Pancreas (tissue), 10 donors: ENCODE measurements around the gene SERPINB11. TPM values are rescaled to one million over a fixed set of nuclear protein-coding genes. Genes with fewer than 3 reads are reported as not detected.

ENCODE experiments used
- ATAC-seq, 4 donors: fragments of 200-7000 bp; cut with Tn5 transposase; one replicate each; pipeline versions ENCODE4 v1.8.0 to v1.9.1; 2020; ENCODE audit warnings: mild to moderate bottlenecking in 4 of 4, moderate library complexity in 4 of 4
- DNase-seq, 6 donors: peaks; one replicate each; pipeline ENCODE4 v3.0.0-alpha.2; 2020
- FAIRE-seq: peaks from 2 replicates; lab custom pipeline; 2012; peaks lifted over from hg19 to GRCh38; lab: Jason Lieb, UNC
- H3K27ac ChIP-seq, 4 donors: fragments of 200-600 bp; sonication (generic); 1 replicate in 3 of 4; 2 replicates in 1 of 4; pipeline versions ENCODE4 v1.5.0 to v1.8.0; 2020
- H3K27me3 ChIP-seq, 4 donors: fragments of 200-600 bp; one replicate each; pipeline ENCODE4 v1.8.0; 2021
- H3K36me3 ChIP-seq, 3 donors: fragments of 200-600 bp; sonication (generic) in 1 of 3; one replicate each; pipeline versions ENCODE4 v1.5.0 to v1.8.0; 2020 to 2021
- H3K4me1 ChIP-seq, 3 donors: fragments of 200-600 bp; one replicate each; pipeline ENCODE4 v1.8.0; 2021
- H3K4me3 ChIP-seq, 4 donors: fragments of 200-600 bp; sonication (generic) in 2 of 4; one replicate each; pipeline versions ENCODE4 v1.5.0 to v1.8.0; 2020 to 2021
- H3K9me3 ChIP-seq, 4 donors: fragments of 200-600 bp; one replicate each; pipeline ENCODE4 v1.8.0; 2021
- CTCF ChIP-seq, 4 donors: fragments of 200-600 bp; sonication (generic) in 3 of 4; IDR thresholded peaks; one replicate each; pipeline versions ENCODE4 v1.5.0 to v1.8.0; 2021; ENCODE audit warnings: antibody characterized with exemption in 4 of 4
- WGBS, 2 donors: extraction: QIAGEN DNeasy Blood & Tissue Kit; methylation state at CpG; one replicate each; pipeline ENCODE4 v1.1.7; 2013; 5-methylcytosine and 5-hydroxymethylcytosine counted together
- intact Hi-C, 3 donors: fragments of 100-400 bp; cut with DNase I; formaldehyde crosslinking; loops; one replicate each; pipeline versions ENCODE4 v1.11.1 to v1.14.2; 2022
- polyA plus RNA-seq, 2 donors: library from polyadenylated mRNA; stranded (reverse); fragments of 200-250 nt; gene quantifications; one replicate each; pipeline ENCODE4 v1.2.3, GENCODE V29; 2013
- total RNA-seq, 6 donors: library from RNA; stranded (reverse); fragmentation: NEBNext Ultra II Directional in 4 of 6; extraction: Animal tissue kit (Norgen Biotek cat#: 25700) in 4 of 6; gene quantifications; one replicate each; pipeline versions ENCODE4 v1.2.1 to v1.2.4, GENCODE V29; 2021 to 2023
- donor health status: healthy with polysubstance abuse.
- donor health status: DM: no; HTN: no; CAD: no; lungs with moderate emphysema.
- donor health status: DM: no; HTN: no; CAD: no.
- donor health status: control.
- donor health status: control.
- donor health status: Bipolar disorder and iron deficiency.
- donor health status: DM: yes; HTN: yes; CAD: no.
- donor health status: DM: no; HTN: no; CAD: no.
- donor health status: DM: no; HTN: no; CAD: no.
- donor health status: DM: yes; HTN: yes; CAD: no.

The SERPINB11 gene
- total and polyA plus RNA-seq, 8 donors = not detected

GRCh38 chr18:63747006-63747405 lies 44.2 kb downstream of the SERPINB11 start:
- no peaks in the 10 kb centered on the region for H3K27me3 ChIP-seq
- H3K4me1 ChIP-seq = no peaks in the 10 kb centered on the region
- DNase-seq (no peak), FAIRE-seq (no peak), ATAC-seq (no peak)
- H3K27ac ChIP-seq = no peak overlapping the region
- intact Hi-C loops = no loop called here
- 56% methylated on average over 2 of the region's 2 CpGs for WGBS, 2 donors
- no peak overlapping the region for H3K4me3 ChIP-seq
- TF ChIP-seq CTCF (IDR thresholded peaks at IDR 0.05) = no peak
- no peaks in the 10 kb centered on the region for H3K9me3 ChIP-seq
- no peaks in the 10 kb centered on the region for H3K36me3 ChIP-seq

- Histone ChIP-seq H3K27ac (no peak overlapping the region), H3K4me3 (no peak overlapping the region), H3K9me3 (no peaks in the 10 kb centered on the region), H3K27me3 (no peaks in the 10 kb centered on the region), H3K4me1 (no peaks in the 10 kb centered on the region), H3K36me3 (no peaks in the 10 kb centered on the region)
- no peak for TF ChIP-seq CTCF (IDR thresholded peaks at IDR 0.05)
- ATAC-seq = no peak
- WGBS, 2 donors = 43 to 56% methylated on average over 1 of the region's 1 CpG
- intact Hi-C loops = no loop called here
- no peak for DNase-seq
- FAIRE-seq = no peak
Measured at GRCh38 chr18:63749489-63749888, 46.7 kb downstream of the SERPINB11 start.

- no peaks in the 10 kb centered on the region for H3K36me3 ChIP-seq
- DNase-seq (no peak), FAIRE-seq (no peak), ATAC-seq (no peak)
- intact Hi-C loops = no loop called here
- H3K27me3 ChIP-seq = no peaks in the 10 kb centered on the region
- H3K9me3 ChIP-seq = no peaks in the 10 kb centered on the region
- WGBS, 2 donors = 58 to 76% methylated on average over 2 of the region's 2 CpGs
- H3K27ac ChIP-seq = no peak overlapping the region
- no peaks in the 10 kb centered on the region for H3K4me1 ChIP-seq
- no peak overlapping the region for H3K4me3 ChIP-seq
- no peak for TF ChIP-seq CTCF (IDR thresholded peaks at IDR 0.05)
Measured at GRCh38 chr18:63752636-63753035, 49.9 kb downstream of the SERPINB11 start.

GRCh38 chr18:63753676-63754075 lies 50.9 kb downstream of the SERPINB11 start:
- no peak for ATAC-seq

GRCh38 chr18:63757541-63757940 lies 54.8 kb downstream of the SERPINB11 start:
- H3K9me3 ChIP-seq = no peaks in the 10 kb centered on the region
- FAIRE-seq (no peak), ATAC-seq (no peak), DNase-seq (no peak)
- H3K27ac ChIP-seq = no peak overlapping the region
- no peaks in the 10 kb centered on the region for H3K27me3 ChIP-seq
- no peaks in the 10 kb centered on the region for H3K4me1 ChIP-seq
- no peaks in the 10 kb centered on the region for H3K36me3 ChIP-seq
- no peak for TF ChIP-seq CTCF (IDR thresholded peaks at IDR 0.05)
- no peak overlapping the region for H3K4me3 ChIP-seq
- intact Hi-C loops = no loop called here

More at GRCh38 chr18:63753676-63754075, 50.9 kb downstream of the SERPINB11 start:
- Histone ChIP-seq H3K4me3 (no peak overlapping the region), H3K27me3 (no peaks in the 10 kb centered on the region), H3K4me1 (no peaks in the 10 kb centered on the region), H3K9me3 (no peaks in the 10 kb centered on the region), H3K36me3 (no peaks in the 10 kb centered on the region), H3K27ac (no peak overlapping the region)
- DNase-seq (no peak), FAIRE-seq (no peak)
- intact Hi-C loops = no loop called here
- TF ChIP-seq CTCF (IDR thresholded peaks at IDR 0.05) = no peak
